Neural cell (in vitro differentiated cells): ENCODE results near the gene TYSND1. TPM values are rescaled to one million over a fixed set of nuclear protein-coding genes. Genes with fewer than 3 reads are reported as not detected.

ENCODE experiments used
- H2AFZ ChIP-seq: fragments of 200-600, 300-800 bp; sonication (generic), shearing (Covaris generic); 2 replicates; pipeline ENCODE4 v1.6.0; 2014; ENCODE audit warnings: low read depth, mild to moderate bottlenecking, antibody characterized with exemption, low read length, moderate library complexity
- H3F3A ChIP-seq: fragments of 200-600 bp; shearing (Covaris generic); 2 replicates; pipeline ENCODE4 v1.6.1; 2016; ENCODE audit warnings: mild to moderate bottlenecking, moderate library complexity, mixed read lengths, antibody characterized with exemption, low read length; ENCODE audit not compliant: insufficient read depth, poor library complexity, severe bottlenecking
- H3K27ac ChIP-seq: fragments of 200-600, 300-800 bp; sonication (generic), shearing (Covaris generic); 2 replicates; pipeline ENCODE4 v1.5.1; 2014; ENCODE audit warnings: mild to moderate bottlenecking, low read length, moderate library complexity
- H3K27me3 ChIP-seq: fragments of 300-800, 200-600 bp; sonication (generic), shearing (Covaris generic); 2 replicates; pipeline ENCODE4 v1.6.0; 2014; ENCODE audit warnings: mild to moderate bottlenecking, low read depth, low read length, moderate library complexity; ENCODE audit not compliant: insufficient read depth
- H3K36me3 ChIP-seq: fragments of 300-800, 200-600 bp; sonication (generic), shearing (Covaris generic); 2 replicates; pipeline ENCODE4 v1.5.1; 2014; ENCODE audit warnings: mild to moderate bottlenecking, antibody characterized with exemption, low read length, moderate library complexity; ENCODE audit not compliant: insufficient read depth
- H3K4me2 ChIP-seq: fragments of 300-800, 200-600 bp; sonication (generic), shearing (Covaris generic); 2 replicates; pipeline ENCODE4 v1.6.0; 2014; ENCODE audit warnings: mild to moderate bottlenecking, low read length
- H3K4me3 ChIP-seq: fragments of 300-800, 200-600 bp; sonication (generic), shearing (Covaris generic); 2 replicates; pipeline ENCODE4 v1.5.1; 2014; ENCODE audit warnings: mild to moderate bottlenecking, low read length, moderate library complexity
- H3K79me2 ChIP-seq: fragments of 200-600 bp; shearing (Covaris generic); replicated peaks from 2 replicates; pipeline ENCODE4 v1.6.0; 2014; ENCODE audit warnings: mild to moderate bottlenecking, low read length, moderate library complexity; ENCODE audit not compliant: insufficient read depth
- H3K9ac ChIP-seq: fragments of 300-800, 200-600 bp; sonication (generic), shearing (Covaris generic); 2 replicates; pipeline ENCODE4 v1.6.1; 2016; ENCODE audit warnings: mild to moderate bottlenecking, low read length, mixed read lengths
- H3K9me2 ChIP-seq: fragments of 200-600 bp; shearing (Covaris generic); 2 replicates; pipeline ENCODE4 v1.6.1; 2016; ENCODE audit warnings: mild to moderate bottlenecking, low read length, mixed read lengths; ENCODE audit not compliant: insufficient read depth
- H3K9me3 ChIP-seq: fragments of 200-600, 300-800 bp; sonication (generic), shearing (Covaris generic); 2 replicates; pipeline ENCODE4 v1.6.1; 2016; ENCODE audit warnings: mild to moderate bottlenecking, mixed run types, low read length, moderate library complexity, mixed read lengths
- H4K20me1 ChIP-seq: fragments of 200-600 bp; shearing (Covaris generic); 2 replicates; pipeline ENCODE4 v1.6.1; 2016; ENCODE audit warnings: mild to moderate bottlenecking, mixed run types; ENCODE audit not compliant: insufficient read depth
- CTCF ChIP-seq: fragments of 450-650 bp; IDR thresholded peaks from 2 replicates; pipeline ENCODE4 v1.5.1; 2014; ENCODE audit warnings: antibody characterized with exemption, mild to moderate bottlenecking, moderate library complexity; ENCODE audit not compliant: poor library complexity, severe bottlenecking
- EP300 ChIP-seq: fragments of 450-650 bp; conservative IDR thresholded peaks from 2 replicates; pipeline ENCODE4 v1.6.1; 2014; ENCODE audit warnings: antibody characterized with exemption, mild to moderate bottlenecking, moderate library complexity; ENCODE audit not compliant: poor library complexity, severe bottlenecking
- EZH2 ChIP-seq: fragments of 200-600, 300-800 bp; shearing (Covaris generic), sonication (generic); IDR thresholded peaks from 2 replicates; pipeline ENCODE4 v1.6.1; 2014; ENCODE audit warnings: antibody characterized with exemption, low read length, borderline replicate concordance, mild to moderate bottlenecking; ENCODE audit not compliant: insufficient read depth, poor library complexity, severe bottlenecking
- MXI1 ChIP-seq: fragments of 450-650 bp; conservative IDR thresholded peaks from 2 replicates; pipeline ENCODE4 v1.6.1; 2014; ENCODE audit warnings: antibody characterized with exemption, mild to moderate bottlenecking; ENCODE audit not compliant: poor library complexity, severe bottlenecking
- POLR2AphosphoS5 ChIP-seq: IDR thresholded peaks from 2 replicates; pipeline ENCODE4 v1.6.1; 2012
- RAD21 ChIP-seq: fragments of 450-650 bp; conservative IDR thresholded peaks from 2 replicates; pipeline ENCODE4 v1.6.1; 2014; ENCODE audit warnings: antibody characterized with exemption, mild to moderate bottlenecking, moderate library complexity
- REST ChIP-seq: IDR thresholded peaks from 2 replicates; pipeline ENCODE4 v1.6.1; 2012; ENCODE audit warnings: borderline replicate concordance
- SMC3 ChIP-seq: fragments of 450-650 bp; conservative IDR thresholded peaks from 2 replicates; pipeline ENCODE4 v1.6.1; 2014; ENCODE audit warnings: antibody characterized with exemption, mild to moderate bottlenecking, moderate library complexity; ENCODE audit not compliant: poor library complexity
- TAF1 ChIP-seq: IDR thresholded peaks from 2 replicates; pipeline ENCODE4 v1.6.1; 2012; ENCODE audit warnings: low read depth
- polyA plus RNA-seq: library from polyadenylated mRNA; depleted of rRNA; stranded (reverse); fragments of >200 nt; gene quantifications from 2 replicates; pipeline ENCODE4 v1.2.3, GENCODE V29; 2014

The TYSND1 gene
- polyA plus RNA-seq, 1 donor from 2014 or later: 10.3 TPM

- H3K27ac ChIP-seq: no peak overlapping the region
- no peaks in the 10 kb centered on the region for H3K36me3 ChIP-seq
- H3K4me3 ChIP-seq: no peak overlapping the region
- TF ChIP-seq TAF1 (no peak), POLR2AphosphoS5 (no peak), SMC3 (peak; percentile 45), CTCF (peak; percentile 64), REST (no peak)
- H3K79me2 ChIP-seq: no peaks in the 10 kb centered on the region
- no peak overlapping the region for H3K9ac ChIP-seq
- H3K27me3 ChIP-seq: no peaks in the 10 kb centered on the region
- no peaks in the 10 kb centered on the region for H3F3A ChIP-seq
- no peaks in the 10 kb centered on the region for H4K20me1 ChIP-seq
- no peak overlapping the region for H2AFZ ChIP-seq
- H3K9me2 ChIP-seq: no peaks in the 10 kb centered on the region
- no peak overlapping the region for H3K4me2 ChIP-seq
- H3K9me3 ChIP-seq: no peaks in the 10 kb centered on the region
These were observed 30.4 kb downstream of the TYSND1 start for GRCh38 chr10:70115948-70116682.

GRCh38 chr10:70114902-70115301 lies 31.6 kb downstream of the TYSND1 start:
- no peaks in the 10 kb centered on the region for H3F3A ChIP-seq
- H3K79me2 ChIP-seq: no peaks in the 10 kb centered on the region
- H3K36me3 ChIP-seq: no peaks in the 10 kb centered on the region
- H4K20me1 ChIP-seq: no peaks in the 10 kb centered on the region
- no peaks in the 10 kb centered on the region for H3K27me3 ChIP-seq
- H2AFZ ChIP-seq: no peak overlapping the region
- no peak overlapping the region for H3K4me2 ChIP-seq
- H3K9me3 ChIP-seq: no peaks in the 10 kb centered on the region
- H3K27ac ChIP-seq: no peak overlapping the region
- no peak overlapping the region for H3K4me3 ChIP-seq
- H3K9me2 ChIP-seq: no peaks in the 10 kb centered on the region
- TF ChIP-seq RAD21 (no peak), SMC3 (no peak), EP300 (no peak), MXI1 (no peak), CTCF (no peak), POLR2AphosphoS5 (no peak), TAF1 (no peak), EZH2 (no peak), REST (no peak)
- no peak overlapping the region for H3K9ac ChIP-seq
